H1 (cell line): ENCODE measurements around the gene CRAT. TPM values are rescaled to one million over a fixed set of nuclear protein-coding genes. Genes with fewer than 3 reads are reported as not detected.

Source experiments
- SIRT6 ChIP-seq: IDR thresholded peaks from one replicate; pipeline ENCODE4 v1.7.1; 2012; ENCODE audit warnings: low read length, inconsistent platforms
- polyA plus RNA-seq, 7 experiments: library from polyadenylated mRNA; depleted of rRNA in 3 of 7; stranded (reverse) in 5 of 7; unstranded in 2 of 7; fragments of >200 nt in 5 of 7; fragments of 200-250 nt in 2 of 7; gene quantifications; 1 replicate in 5 of 7; 2 replicates in 1 of 7; 4 replicates in 1 of 7; pipeline versions ENCODE4 v1.2.1 to v1.2.3, GENCODE V29; 2011 to 2013; ENCODE audit warnings: missing spikeins in 2 of 7, mixed read lengths in 2 of 7
- total RNA-seq: library from RNA; stranded (reverse); fragmentation: NEBNext Ultra II Directional; extraction: Animal tissue kit (Norgen Biotek cat#: 25700); gene quantifications from 2 replicates; pipeline ENCODE4 v1.2.1, GENCODE V29; 2021

CRAT gene
- total and polyA plus RNA-seq, 2 of the 8 experiments (the other 6 are each of a cell fraction or from before 2014, with no cell fraction given), result 8.2 to 17.3 TPM

DNA sequence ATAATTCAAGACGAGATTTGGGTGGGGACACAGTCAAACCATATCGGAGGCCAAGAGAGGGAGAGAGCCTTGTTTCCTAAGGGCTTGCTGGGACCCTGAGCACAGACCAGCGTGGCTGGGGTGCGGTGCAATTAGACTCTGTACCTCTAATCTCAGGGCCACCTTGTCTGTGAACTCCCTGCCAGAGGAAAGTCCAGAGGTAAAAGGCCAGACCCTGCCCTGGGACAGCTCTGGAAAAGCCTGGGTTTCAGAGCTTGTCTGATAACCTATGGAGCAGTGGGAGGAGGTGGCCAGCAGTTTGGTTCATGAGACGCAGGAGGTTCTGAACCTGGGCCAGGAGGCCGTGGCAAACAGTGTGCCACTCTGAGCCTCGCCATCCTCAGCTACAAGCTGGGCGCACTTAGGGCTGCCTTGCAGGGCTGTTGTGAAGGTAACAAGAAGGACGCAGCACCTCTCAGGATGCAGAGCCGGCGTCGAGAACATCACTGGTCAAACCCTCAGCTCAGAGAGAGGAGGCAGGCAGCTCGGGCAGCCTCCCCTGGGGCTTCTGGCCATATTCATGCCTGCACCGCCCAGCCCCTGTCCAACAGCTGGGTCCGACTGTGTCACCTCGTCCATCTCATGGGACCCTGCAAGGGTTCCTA, 34.5 kb downstream of the CRAT start (continued):
- no peak for TF ChIP-seq SIRT6
- TF ChIP-seq, all 59 proteins: peak for 0
